ENCODE results near the gene PARVG. TPM values are rescaled to one million over a fixed set of nuclear protein-coding genes. Genes with fewer than 3 reads are reported as not detected.

PARVG gene
- total and polyA plus RNA-seq, 9 of the 15 experiments (the other 6 are each of a cell fraction or from before 2014, with no cell fraction given): 0.35 TPM; not detected in 8

DNA sequence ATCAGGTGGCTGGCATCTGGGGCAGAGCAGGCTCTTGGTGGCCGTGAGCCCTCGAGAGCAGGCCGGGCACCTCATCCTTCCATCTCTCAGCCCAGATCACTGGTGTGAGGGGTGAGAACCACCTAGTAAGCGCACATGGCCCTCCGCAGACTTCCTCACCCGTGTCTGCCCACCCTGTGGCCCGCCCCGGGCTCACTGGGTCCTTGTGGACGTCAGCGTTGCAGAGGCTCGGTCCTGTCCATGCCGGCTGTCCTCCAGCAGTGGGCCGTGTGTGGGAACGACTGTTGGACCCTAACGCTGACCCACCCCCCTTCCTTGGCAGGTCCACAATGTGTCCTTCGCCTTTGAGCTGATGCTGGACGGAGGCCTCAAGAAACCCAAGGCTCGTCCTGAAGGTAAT lies 17.2 kb upstream of the PARVG start:
- Histone ChIP-seq H3K4me1 (replicated peaks in 1 of 2; ENCODE audit: control insufficient read depth in 2 of 2, insufficient read depth in 2 of 2, low read length in 2 of 2) (no peaks in the 10 kb centered on the region), H3K27ac (ENCODE audit: extremely low read depth, low read depth, low read length) (no peak overlapping the region), H2AFZ (ENCODE audit: low read depth, low read length) (no peak overlapping the region), H3K36me3 (ENCODE audit: control insufficient read depth, insufficient read depth, low read length) (no peaks in the 10 kb centered on the region), H3K4me2 (ENCODE audit: insufficient read depth, low read length) (no peak overlapping the region), H3K9me3 (replicated peaks; ENCODE audit: control insufficient read depth, insufficient read depth, low read depth, low read length) (no peaks in the 10 kb centered on the region), H3K79me2 (ENCODE audit: control insufficient read depth, insufficient read depth, low read length) (no peaks in the 10 kb centered on the region), H3K4me3 (no peak overlapping the region), H4K20me1 (replicated peaks; ENCODE audit: control insufficient read depth, insufficient read depth, low read length) (no peaks in the 10 kb centered on the region), H3K9me1 (ENCODE audit: control insufficient read depth, insufficient read depth, low read length) (no peaks in the 10 kb centered on the region), H3K27me3 (ENCODE audit: control insufficient read depth in 2 of 2, insufficient read depth in 2 of 2, low read length in 2 of 2) (no peaks in the 10 kb centered on the region), H3K9ac (ENCODE audit: insufficient read depth in 1 of 2, low read depth in 2 of 2, low read length in 2 of 2) (no peak overlapping the region)
- ATAC-seq: no peak
- CTCF ChIA-PET (ENCODE audit: low intra/inter-chr PET ratio): no interaction called here
- DNase-seq (ENCODE audit: extremely low read depth in 1 of 4, low spot score in 3 of 4): no peak
- no TSS peak for BruUV-seq (replicated peaks)
- in situ Hi-C loops (cut with MboI) (no loop called here), intact Hi-C loops (cut with micrococcal nuclease) (no loop called here)
- 78% methylated on average over 4 of the region's 18 CpGs for WGBS (ENCODE audit: insufficient coverage, low coverage, missing lambda C conversion rate)
- TF ChIP-seq TOE1 (IDR thresholded peaks at IDR 0.05; ENCODE audit: borderline replicate concordance) (no peak), TOE1 (CRISPR knock-in tag; IDR thresholded peaks at IDR 0.05; ENCODE audit: borderline replicate concordance, low read depth) (no peak), MAZ (CRISPR knock-in tag; conservative IDR thresholded peaks at IDR 0.05 in 1 of 2, IDR thresholded peaks at IDR 0.05 in 1 of 2) (no peak), DMBX1 (CRISPR knock-in tag; IDR thresholded peaks at IDR 0.05; ENCODE audit: borderline replicate concordance) (no peak), ZNF316 (IDR thresholded peaks at IDR 0.05) (no peak), PHB2 (IDR thresholded peaks at IDR 0.05; ENCODE audit: low read depth) (no peak), KDM5B (IDR thresholded peaks at IDR 0.05; ENCODE audit: insufficient replicate concordance, low read depth, low read length) (no peak), ZNF408 (CRISPR knock-in tag; IDR thresholded peaks at IDR 0.05; ENCODE audit: low read depth) (no peak), NR2F6 (CRISPR knock-in tag; IDR thresholded peaks at IDR 0.05) (no peak), FOSL1 (tag; conservative IDR thresholded peaks at IDR 0.05) (no peak), LARP7 (IDR thresholded peaks at IDR 0.05) (no peak), XRCC4 (IDR thresholded peaks at IDR 0.05; ENCODE audit: extremely low read depth, insufficient read depth, insufficient read length) (no peak), MTF1 (CRISPR knock-in tag; IDR thresholded peaks at IDR 0.05; ENCODE audit: borderline replicate concordance) (no peak), RHOXF2B (CRISPR knock-in tag; conservative IDR thresholded peaks at IDR 0.05) (no peak), ZNF764 (CRISPR knock-in tag; IDR thresholded peaks at IDR 0.05; ENCODE audit: low read depth) (no peak), HDAC8 (tag; IDR thresholded peaks at IDR 0.05) (no peak), RBM25 (IDR thresholded peaks at IDR 0.05; ENCODE audit: low read depth, low read length, severe bottlenecking) (no peak), KAT7 (CRISPR knock-in tag; IDR thresholded peaks at IDR 0.05; ENCODE audit: borderline replicate concordance) (no peak)
- TF ChIP-seq, protein P1, sequence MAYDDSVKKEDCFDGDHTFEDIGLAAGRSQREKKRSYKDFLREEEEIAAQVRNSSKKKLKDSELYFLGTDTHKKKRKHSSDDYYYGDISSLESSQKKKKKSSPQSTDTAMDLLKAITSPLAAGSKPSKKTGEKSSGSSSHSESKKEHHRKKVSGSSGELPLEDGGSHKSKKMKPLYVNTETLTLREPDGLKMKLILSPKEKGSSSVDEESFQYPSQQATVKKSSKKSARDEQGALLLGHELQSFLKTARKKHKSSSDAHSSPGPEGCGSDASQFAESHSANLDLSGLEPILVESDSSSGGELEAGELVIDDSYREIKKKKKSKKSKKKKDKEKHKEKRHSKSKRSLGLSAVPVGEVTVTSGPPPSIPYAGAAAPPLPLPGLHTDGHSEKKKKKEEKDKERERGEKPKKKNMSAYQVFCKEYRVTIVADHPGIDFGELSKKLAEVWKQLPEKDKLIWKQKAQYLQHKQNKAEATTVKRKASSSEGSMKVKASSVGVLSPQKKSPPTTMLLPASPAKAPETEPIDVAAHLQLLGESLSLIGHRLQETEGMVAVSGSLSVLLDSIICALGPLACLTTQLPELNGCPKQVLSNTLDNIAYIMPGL (CRISPR knock-in tag; IDR thresholded peaks at IDR 0.05): no peak
- TF ChIP-seq, protein P2, sequence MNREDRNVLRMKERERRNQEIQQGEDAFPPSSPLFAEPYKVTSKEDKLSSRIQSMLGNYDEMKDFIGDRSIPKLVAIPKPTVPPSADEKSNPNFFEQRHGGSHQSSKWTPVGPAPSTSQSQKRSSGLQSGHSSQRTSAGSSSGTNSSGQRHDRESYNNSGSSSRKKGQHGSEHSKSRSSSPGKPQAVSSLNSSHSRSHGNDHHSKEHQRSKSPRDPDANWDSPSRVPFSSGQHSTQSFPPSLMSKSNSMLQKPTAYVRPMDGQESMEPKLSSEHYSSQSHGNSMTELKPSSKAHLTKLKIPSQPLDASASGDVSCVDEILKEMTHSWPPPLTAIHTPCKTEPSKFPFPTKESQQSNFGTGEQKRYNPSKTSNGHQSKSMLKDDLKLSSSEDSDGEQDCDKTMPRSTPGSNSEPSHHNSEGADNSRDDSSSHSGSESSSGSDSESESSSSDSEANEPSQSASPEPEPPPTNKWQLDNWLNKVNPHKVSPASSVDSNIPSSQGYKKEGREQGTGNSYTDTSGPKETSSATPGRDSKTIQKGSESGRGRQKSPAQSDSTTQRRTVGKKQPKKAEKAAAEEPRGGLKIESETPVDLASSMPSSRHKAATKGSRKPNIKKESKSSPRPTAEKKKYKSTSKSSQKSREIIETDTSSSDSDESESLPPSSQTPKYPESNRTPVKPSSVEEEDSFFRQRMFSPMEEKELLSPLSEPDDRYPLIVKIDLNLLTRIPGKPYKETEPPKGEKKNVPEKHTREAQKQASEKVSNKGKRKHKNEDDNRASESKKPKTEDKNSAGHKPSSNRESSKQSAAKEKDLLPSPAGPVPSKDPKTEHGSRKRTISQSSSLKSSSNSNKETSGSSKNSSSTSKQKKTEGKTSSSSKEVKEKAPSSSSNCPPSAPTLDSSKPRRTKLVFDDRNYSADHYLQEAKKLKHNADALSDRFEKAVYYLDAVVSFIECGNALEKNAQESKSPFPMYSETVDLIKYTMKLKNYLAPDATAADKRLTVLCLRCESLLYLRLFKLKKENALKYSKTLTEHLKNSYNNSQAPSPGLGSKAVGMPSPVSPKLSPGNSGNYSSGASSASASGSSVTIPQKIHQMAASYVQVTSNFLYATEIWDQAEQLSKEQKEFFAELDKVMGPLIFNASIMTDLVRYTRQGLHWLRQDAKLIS (CRISPR knock-in tag; IDR thresholded peaks at IDR 0.05): no peak
- no peak for FAIRE-seq
- POLR2A ChIA-PET: no interaction called here

Data from K562 (cell line).